B cell (primary cell): Measurements from ENCODE around the gene DNAJC4. TPM values are rescaled to one million over a fixed set of nuclear protein-coding genes. Genes with fewer than 3 reads are reported as not detected.

ENCODE experiments used
- ATAC-seq: fragments of 200-7000 bp; cut with Tn5 transposase; one replicate; pipeline ENCODE4 v1.10.0; 2021; ENCODE audit warnings: low read depth, mild to moderate bottlenecking, moderate number of reproducible peaks, moderate library complexity
- CTCF ChIA-PET: fragments of 350-600 bp; sonication (Branson Sonifier 250); formaldehyde crosslinking; loops from one replicate; lab custom pipeline; 2021; ENCODE audit warnings: antibody characterized with exemption, inconsistent platforms; lab: Charles Lee
- POLR2A ChIA-PET: fragments of 350-600 bp; sonication (Branson Sonifier 250); formaldehyde crosslinking; loops from one replicate; lab custom pipeline; 2021; ENCODE audit warnings: antibody characterized with exemption; lab: Charles Lee
- DNase-seq: peaks from one replicate; pipeline ENCODE4 v3.0.0; 2013
- H2AFZ ChIP-seq: 2 replicates; pipeline ENCODE4 v1.6.1; 2012; ENCODE audit warnings: mild to moderate bottlenecking, low read depth, low read length; ENCODE audit not compliant: insufficient read depth, poor library complexity, severe bottlenecking
- H3K27ac ChIP-seq, 2 donors: 1 replicate in 1 of 2; 2 replicates in 1 of 2; pipeline ENCODE4 v1.5.1; 2012 to 2013; ENCODE audit warnings: low read length in 2 of 2, mild to moderate bottlenecking in 2 of 2, moderate library complexity in 1 of 2
- H3K27me3 ChIP-seq, 4 experiments: fragments of 200-600 bp in 1 of 4; sonication (generic) in 1 of 4; replicated peaks in 1 of 4; 1 replicate in 2 of 4; 2 replicates in 2 of 4; pipeline versions ENCODE4 v1.6.1 to v1.7.0; 2013 to 2016; ENCODE audit warnings: low read length in 3 of 4, mild to moderate bottlenecking in 2 of 4, mixed read lengths in 1 of 4, moderate library complexity in 1 of 4; ENCODE audit not compliant: insufficient read depth in 4 of 4, control insufficient read depth in 3 of 4; ENCODE audit errors: control extremely low read depth in 1 of 4
- H3K36me3 ChIP-seq, 2 experiments: replicated peaks in 1 of 2; 1 replicate in 1 of 2; 2 replicates in 1 of 2; pipeline versions ENCODE4 v1.6.1 to v1.7.1; 2013; ENCODE audit warnings: low read length in 1 of 2; ENCODE audit not compliant: insufficient read depth in 2 of 2, control insufficient read depth in 1 of 2; ENCODE audit errors: control extremely low read depth in 1 of 2, extremely low read depth in 1 of 2
- H3K4me1 ChIP-seq, 2 donors: fragments of 200-600 bp in 1 of 2; sonication (generic) in 1 of 2; 1 replicate in 1 of 2; 2 replicates in 1 of 2; pipeline versions ENCODE4 v1.5.1 to v1.6.1; 2013 to 2017; ENCODE audit warnings: low read length in 2 of 2; ENCODE audit not compliant: control insufficient read depth in 2 of 2, insufficient read depth in 2 of 2
- H3K4me2 ChIP-seq: replicated peaks from 2 replicates; pipeline ENCODE3; 2012; ENCODE audit warnings: mild to moderate bottlenecking, low read depth, low read length; ENCODE audit not compliant: poor library complexity, severe bottlenecking
- H3K4me3 ChIP-seq, 5 experiments: fragments of 200-600 bp in 1 of 5; sonication (generic) in 1 of 5; 1 replicate in 3 of 5; 2 replicates in 2 of 5; pipeline versions ENCODE4 v1.5.1 to v1.7.0; 2011 to 2016; ENCODE audit warnings: low read length in 4 of 5, mild to moderate bottlenecking in 4 of 5, low read depth in 2 of 5, control low read depth in 1 of 5, moderate library complexity in 1 of 5; ENCODE audit not compliant: insufficient read depth in 1 of 5; ENCODE audit errors: control extremely low read depth in 1 of 5, extremely low read depth in 1 of 5
- H3K79me2 ChIP-seq: fragments of 200-600 bp; sonication (generic); one replicate; pipeline ENCODE4 v1.6.0; 2016; ENCODE audit warnings: low read length; ENCODE audit not compliant: control insufficient read depth, insufficient read depth
- H3K9ac ChIP-seq: fragments of 200-600 bp; sonication (generic); 2 replicates; pipeline ENCODE4 v1.6.1; 2017; ENCODE audit warnings: mild to moderate bottlenecking, low read length, moderate library complexity
- H3K9me3 ChIP-seq, 3 donors: one replicate each; pipeline versions ENCODE4 v1.6.1 to v1.7.1; 2013; ENCODE audit warnings: low read length in 2 of 3; ENCODE audit not compliant: control insufficient read depth in 2 of 3, insufficient read depth in 1 of 3; ENCODE audit errors: control extremely low read depth in 1 of 3
- H4K20me1 ChIP-seq: 2 replicates; pipeline ENCODE4 v1.6.0; 2012; ENCODE audit warnings: mild to moderate bottlenecking, low read length; ENCODE audit not compliant: insufficient read depth, control insufficient read depth, poor library complexity, severe bottlenecking
- H3K27ac Mint-ChIP-seq: one replicate; pipeline ENCODE4 v1.8.0; 2021; ENCODE audit warnings: mixed read lengths
- H3K27me3 Mint-ChIP-seq: one replicate; pipeline ENCODE4 v1.8.0; 2021; ENCODE audit warnings: mixed read lengths
- H3K4me1 Mint-ChIP-seq: one replicate; pipeline ENCODE4 v1.8.0; 2021; ENCODE audit warnings: mixed read lengths
- H3K4me3 Mint-ChIP-seq: one replicate; pipeline ENCODE4 v1.8.0; 2021; ENCODE audit warnings: mixed read lengths
- H3K9me3 Mint-ChIP-seq: one replicate; pipeline ENCODE4 v1.8.0; 2022; ENCODE audit warnings: mixed read lengths; ENCODE audit not compliant: insufficient read depth
- EZH2 ChIP-seq: IDR thresholded peaks from 2 replicates; pipeline ENCODE4 v1.6.1; 2012; ENCODE audit warnings: borderline replicate concordance, low read depth, mild to moderate bottlenecking, moderate library complexity, low read length; ENCODE audit not compliant: insufficient read depth, poor library complexity, severe bottlenecking
- WGBS: methylation state at CpG from one replicate; pipeline ENCODE4 v1.1.5; 2013; ENCODE audit warnings: missing lambda C conversion rate; ENCODE audit not compliant: insufficient coverage; 5-methylcytosine and 5-hydroxymethylcytosine counted together
- intact Hi-C: fragments of 100-400 bp; cut with micrococcal nuclease; formaldehyde crosslinking; loops from one replicate; pipeline ENCODE4 v1.10.0; 2022
- polyA plus RNA-seq: library from polyadenylated mRNA; depleted of rRNA; stranded (reverse); fragments of >200 nt; gene quantifications from 2 replicates; pipeline ENCODE4 v1.2.3, GENCODE V29; 2012
- total RNA-seq, 2 donors: library from RNA; stranded (reverse); fragments of 120-200 nt in 1 of 2; gene quantifications; 1 replicate in 1 of 2; 2 replicates in 1 of 2; pipeline versions ENCODE4 v1.2.3 to v1.2.4, GENCODE V29; 2013 to 2022
- TF ChIP-seq, protein P1 (sequence below): fragments of 200-600 bp; IDR thresholded peaks from one replicate; pipeline ENCODE4 v1.8.0; 2022; ENCODE audit warnings: antibody characterized with exemption, mild to moderate bottlenecking

Gene DNAJC4
- total and polyA plus RNA-seq, 2 donors (not counting 1 experiment from before 2014, with no cell fraction given), result 74.4 to 105 TPM

DNA sequence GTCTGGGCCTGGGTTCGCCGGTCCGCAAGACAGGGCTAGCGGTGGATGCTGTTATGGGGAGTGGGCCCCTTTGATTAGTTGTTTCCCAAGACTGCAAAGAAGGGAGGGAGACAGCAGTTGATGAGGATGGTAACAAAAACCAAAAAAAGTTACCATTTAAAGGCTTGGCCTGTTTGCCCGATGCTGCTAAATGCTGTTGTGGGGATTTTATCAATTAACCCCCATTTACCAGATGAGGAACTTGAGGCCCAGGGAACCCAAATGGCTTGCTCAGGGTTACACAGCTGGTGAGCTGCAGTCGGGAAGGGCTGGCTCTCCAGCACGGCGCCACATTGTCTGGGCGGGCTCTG lies 7.7 kb upstream of the DNAJC4 start:
- ChIA-PET POLR2A (interaction anchor here (0.8 to 6.3 kb wide), 4 partner anchors 10 to 27 kb away, joined by 3 to 78 read pairs (median 4); partner anchors contain the start of gene FERMT3), CTCF (interaction anchor here (1.0 to 5.2 kb wide), 2 partner anchors 16 to 33 kb away, joined by 3 to 70 read pairs; partner anchors contain the start of gene FERMT3)
- H2AFZ ChIP-seq, result no peak overlapping the region
- no peak overlapping the region for H3K27ac Mint-ChIP-seq
- intact Hi-C loops, result no loop called here
- H3K9me3 Mint-ChIP-seq, result no peaks in the 10 kb centered on the region
- TF ChIP-seq EZH2, result no peak
- TF ChIP-seq, protein P1, sequence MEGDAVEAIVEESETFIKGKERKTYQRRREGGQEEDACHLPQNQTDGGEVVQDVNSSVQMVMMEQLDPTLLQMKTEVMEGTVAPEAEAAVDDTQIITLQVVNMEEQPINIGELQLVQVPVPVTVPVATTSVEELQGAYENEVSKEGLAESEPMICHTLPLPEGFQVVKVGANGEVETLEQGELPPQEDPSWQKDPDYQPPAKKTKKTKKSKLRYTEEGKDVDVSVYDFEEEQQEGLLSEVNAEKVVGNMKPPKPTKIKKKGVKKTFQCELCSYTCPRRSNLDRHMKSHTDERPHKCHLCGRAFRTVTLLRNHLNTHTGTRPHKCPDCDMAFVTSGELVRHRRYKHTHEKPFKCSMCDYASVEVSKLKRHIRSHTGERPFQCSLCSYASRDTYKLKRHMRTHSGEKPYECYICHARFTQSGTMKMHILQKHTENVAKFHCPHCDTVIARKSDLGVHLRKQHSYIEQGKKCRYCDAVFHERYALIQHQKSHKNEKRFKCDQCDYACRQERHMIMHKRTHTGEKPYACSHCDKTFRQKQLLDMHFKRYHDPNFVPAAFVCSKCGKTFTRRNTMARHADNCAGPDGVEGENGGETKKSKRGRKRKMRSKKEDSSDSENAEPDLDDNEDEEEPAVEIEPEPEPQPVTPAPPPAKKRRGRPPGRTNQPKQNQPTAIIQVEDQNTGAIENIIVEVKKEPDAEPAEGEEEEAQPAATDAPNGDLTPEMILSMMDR, result no peak
- H3K27me3 Mint-ChIP-seq, result no peaks in the 10 kb centered on the region
- H3K4me1 Mint-ChIP-seq, result peaks cover 23% of the 10 kb centered on the region
- H3K4me3 ChIP-seq, result no peak overlapping the region
- peaks cover 16 to 27% of the 10 kb centered on the region in 2 donors for H3K4me1 ChIP-seq
- no peaks in the 10 kb centered on the region for H3K27me3 ChIP-seq
- H3K4me3 Mint-ChIP-seq, result no peak overlapping the region
- peaks cover 0 to 52% of the 10 kb centered on the region in 2 experiments for H3K36me3 ChIP-seq
- no peaks in the 10 kb centered on the region for H3K9me3 ChIP-seq
- peaks cover 30% of the 10 kb centered on the region for H4K20me1 ChIP-seq
- ATAC-seq, result no peak
- H3K4me2 ChIP-seq, result no peak overlapping the region
- no peak overlapping the region for H3K27ac ChIP-seq
- H3K79me2 ChIP-seq, result peaks cover 40% of the 10 kb centered on the region
- H3K9ac ChIP-seq, result no peak overlapping the region
- WGBS, result 91% methylated on average over 9 of the region's 9 CpGs
- DNase-seq, result no peak

DNA sequence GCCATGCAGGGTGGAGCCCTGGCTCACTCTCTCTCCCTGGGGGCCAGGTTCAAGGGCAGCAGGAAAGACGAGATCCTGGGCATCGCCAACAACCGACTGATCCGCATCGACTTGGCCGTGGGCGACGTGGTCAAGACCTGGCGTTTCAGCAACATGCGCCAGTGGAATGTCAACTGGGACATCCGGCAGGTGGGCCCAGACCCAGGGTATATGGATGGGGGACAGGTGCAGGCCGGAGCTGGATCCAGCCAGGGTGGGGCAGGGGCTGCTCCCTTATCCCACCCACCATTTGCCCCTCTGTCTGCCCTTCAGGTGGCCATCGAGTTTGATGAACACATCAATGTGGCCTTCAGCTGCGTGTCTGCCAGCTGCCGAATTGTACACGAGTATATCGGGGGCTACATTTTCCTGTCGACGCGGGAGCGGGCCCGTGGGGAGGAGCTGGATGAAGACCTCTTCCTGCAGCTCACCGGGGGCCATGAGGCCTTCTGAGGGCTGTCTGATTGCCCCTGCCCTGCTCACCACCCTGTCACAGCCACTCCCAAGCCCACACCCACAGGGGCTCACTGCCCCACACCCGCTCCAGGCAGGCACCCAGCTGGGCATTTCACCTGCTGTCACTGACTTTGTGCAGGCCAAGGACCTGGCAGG lies 7.2 kb upstream of the DNAJC4 start:
- H2AFZ ChIP-seq, result no peak overlapping the region
- H3K4me2 ChIP-seq, result no peak overlapping the region
- Mint-ChIP-seq H3K27ac (no peak overlapping the region), H3K4me3 (no peak overlapping the region), H3K9me3 (no peaks in the 10 kb centered on the region), H3K4me1 (peaks cover 25% of the 10 kb centered on the region), H3K27me3 (no peaks in the 10 kb centered on the region)
- H3K9me3 ChIP-seq, result no peaks in the 10 kb centered on the region
- ATAC-seq (no peak), DNase-seq (no peak)
- ChIA-PET CTCF (interaction anchor here (1.0 to 5.2 kb wide), 8 partner anchors 8 to 78 kb away, joined by 3 to 70 read pairs (median 6); partner anchors contain the start of genes FERMT3 and STIP1), POLR2A (interaction anchor here (0.9 to 6.3 kb wide), 4 partner anchors 9 to 82 kb away, joined by 3 to 78 read pairs (median 4); partner anchors contain the start of gene FERMT3)
- peaks cover 0 to 50% of the 10 kb centered on the region in 2 experiments for H3K36me3 ChIP-seq
- no peak overlapping the region for H3K4me3 ChIP-seq
- H3K9ac ChIP-seq, result no peak overlapping the region
- peaks cover 30% of the 10 kb centered on the region for H4K20me1 ChIP-seq
- H3K4me1 ChIP-seq, result peaks cover 16 to 27% of the 10 kb centered on the region in 2 donors
- 92% methylated on average over 21 of the region's 24 CpGs for WGBS
- no peak overlapping the region for H3K27ac ChIP-seq
- peaks cover 37% of the 10 kb centered on the region for H3K79me2 ChIP-seq
- intact Hi-C loops, result no loop called here
- H3K27me3 ChIP-seq, result no peaks in the 10 kb centered on the region
- TF ChIP-seq, protein P1, result no peak
- no peak for TF ChIP-seq EZH2
